GM21737 (cell line): ENCODE data around the gene HYAL3.
"Not testable (repeated sequence)": the region's sequence is repeated elsewhere in the genome, so short reads cannot be mapped to it uniquely, and the experiment has no call there.

Source experiments
- ATAC-seq: cut with Tn5 transposase; IDR thresholded peaks from one replicate; pipeline ENCODE4 v1.9.1; 2021; ENCODE audit warnings: mild to moderate bottlenecking, moderate library complexity; ENCODE audit not compliant: unreplicated experiment

Gene HYAL3

DNA sequence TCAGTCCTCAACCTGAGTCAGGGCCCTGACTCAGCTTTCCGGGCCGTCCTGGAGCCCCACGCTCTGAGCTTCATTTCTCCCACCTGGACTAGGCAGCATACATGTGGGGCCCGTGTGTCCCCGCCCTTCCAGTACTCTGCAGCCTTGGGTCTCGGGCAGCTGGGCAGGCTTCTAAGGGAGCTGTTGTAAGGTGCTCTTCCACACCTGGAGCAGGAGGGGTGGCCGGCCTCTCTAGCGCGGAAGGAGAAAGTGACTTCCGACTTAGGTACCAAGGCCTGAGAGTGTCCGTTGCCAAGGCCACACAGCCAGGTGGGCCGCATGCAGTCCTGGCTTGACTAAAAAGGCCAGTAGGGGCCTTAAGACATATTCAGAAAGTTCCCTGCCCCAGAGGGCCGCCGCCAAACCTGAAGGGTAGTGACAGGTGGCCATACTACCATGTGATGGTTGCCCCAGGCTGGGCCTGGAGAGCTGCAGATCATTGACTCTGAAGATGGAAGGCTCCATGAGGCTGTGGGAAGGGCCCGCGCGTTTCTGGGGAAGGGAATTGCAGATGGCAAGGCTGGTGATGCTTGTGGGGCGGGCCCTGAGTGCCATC lies 39.7 kb downstream of the HYAL3 start:
- ATAC-seq = no peak

DNA sequence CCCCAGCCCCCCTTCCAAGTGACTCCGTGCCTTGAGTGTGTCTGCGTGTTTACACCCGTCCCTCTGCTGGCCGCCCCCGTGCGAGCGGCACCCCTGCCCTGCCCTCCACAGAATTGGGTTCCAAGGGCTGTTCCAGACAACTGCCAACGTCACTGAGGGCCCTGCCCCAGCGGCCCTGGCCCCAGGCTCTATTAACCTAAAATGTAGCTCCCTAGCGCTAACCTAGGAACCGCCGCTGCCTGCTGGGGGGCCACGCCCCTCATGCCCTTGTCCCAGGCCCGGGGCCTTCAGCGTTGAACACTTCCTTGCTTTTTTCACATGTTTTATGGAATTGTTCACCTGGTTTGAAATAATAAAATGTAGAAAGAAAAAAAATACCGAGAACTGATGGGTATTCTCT lies 40.2 kb downstream of the HYAL3 start:
- no peak for ATAC-seq

DNA sequence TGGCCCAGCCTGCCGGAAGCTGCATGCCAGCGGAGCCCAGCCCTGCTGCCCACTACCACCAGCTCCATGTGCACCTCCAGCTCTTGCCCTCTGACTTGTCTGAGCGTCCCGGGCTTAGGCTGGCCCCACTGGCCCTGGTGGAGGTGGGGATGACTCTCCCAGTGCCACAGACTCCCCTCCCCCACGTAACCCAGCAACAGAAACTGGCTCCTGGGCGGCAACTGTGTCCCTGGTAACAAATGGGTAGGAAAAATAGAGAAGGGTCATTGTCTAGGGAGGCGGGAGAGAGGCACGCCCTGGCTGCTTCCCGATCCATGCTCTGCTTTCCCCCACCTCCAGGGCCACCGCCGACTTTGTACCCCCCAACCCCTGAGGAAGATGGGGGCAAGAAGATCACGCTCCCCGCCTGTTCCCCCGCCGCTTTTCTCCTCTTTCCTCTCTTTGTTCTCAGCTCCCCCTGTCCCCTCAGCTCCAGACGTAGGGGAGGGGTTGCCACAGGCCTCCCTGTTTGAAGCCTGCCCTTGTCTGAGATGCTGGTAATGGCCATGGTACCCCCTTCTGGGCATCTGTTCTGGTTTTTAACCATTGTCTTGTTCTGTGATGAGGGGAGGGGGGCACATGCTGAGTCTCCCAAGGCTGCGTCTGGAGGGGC lies 41.0 kb downstream of the HYAL3 start:
- ATAC-seq = no peak

DNA sequence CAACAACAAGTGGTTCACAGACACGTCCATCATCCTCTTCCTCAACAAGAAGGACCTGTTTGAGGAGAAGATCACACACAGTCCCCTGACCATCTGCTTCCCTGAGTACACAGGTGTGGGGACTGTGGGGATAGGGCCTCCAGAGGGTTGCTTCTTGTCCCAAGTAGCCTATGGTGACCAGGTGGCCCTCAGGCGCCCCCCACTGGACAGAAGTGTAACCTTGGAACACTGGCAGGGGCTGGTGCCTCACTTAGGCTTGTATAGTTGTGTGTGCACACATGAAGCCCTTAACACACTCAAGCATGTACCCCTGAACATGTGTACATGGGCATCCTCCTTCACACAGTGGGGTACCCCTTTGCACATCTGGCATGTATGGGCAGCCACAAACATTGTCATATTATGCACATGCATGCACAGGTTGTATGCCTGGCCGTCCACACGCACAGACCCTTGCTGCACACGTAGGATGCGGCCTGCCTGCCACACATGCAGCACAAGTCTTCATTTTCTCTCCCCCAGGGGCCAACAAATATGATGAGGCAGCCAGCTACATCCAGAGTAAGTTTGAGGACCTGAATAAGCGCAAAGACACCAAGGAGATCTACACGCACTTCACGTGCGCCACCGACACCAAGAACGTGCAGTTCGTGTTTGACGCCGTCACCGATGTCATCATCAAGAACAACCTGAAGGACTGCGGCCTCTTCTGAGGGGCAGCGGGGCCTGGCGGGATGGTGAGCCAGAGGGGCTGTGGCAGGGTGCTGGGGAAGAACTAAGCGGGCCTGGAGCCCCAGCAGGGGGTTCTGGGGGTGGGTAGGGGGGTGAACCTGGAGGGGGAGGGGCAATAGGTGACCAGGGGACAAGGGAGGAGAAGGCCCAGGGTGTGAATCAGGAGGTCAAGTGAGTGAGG lies 42.0 kb downstream of the HYAL3 start:
- ATAC-seq = no peak

DNA sequence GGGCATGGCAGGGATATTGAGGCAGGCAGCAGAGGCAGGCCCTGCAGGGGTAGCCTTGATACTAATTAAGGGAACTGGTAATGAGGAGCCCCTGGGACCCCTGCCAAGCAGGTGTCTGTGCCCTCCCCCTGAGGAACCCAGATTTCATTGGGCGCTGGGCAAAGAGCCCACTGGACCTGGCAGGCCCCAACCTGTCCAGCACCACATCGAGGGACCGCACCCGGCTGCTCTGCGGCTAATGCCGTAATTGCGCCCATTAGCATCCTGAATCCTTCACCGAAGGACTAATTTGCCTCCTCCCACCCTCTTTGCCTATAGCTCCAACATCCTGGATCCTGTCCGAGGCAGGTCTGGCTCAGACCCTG lies 44.0 kb downstream of the HYAL3 start:
- ATAC-seq = no peak

DNA sequence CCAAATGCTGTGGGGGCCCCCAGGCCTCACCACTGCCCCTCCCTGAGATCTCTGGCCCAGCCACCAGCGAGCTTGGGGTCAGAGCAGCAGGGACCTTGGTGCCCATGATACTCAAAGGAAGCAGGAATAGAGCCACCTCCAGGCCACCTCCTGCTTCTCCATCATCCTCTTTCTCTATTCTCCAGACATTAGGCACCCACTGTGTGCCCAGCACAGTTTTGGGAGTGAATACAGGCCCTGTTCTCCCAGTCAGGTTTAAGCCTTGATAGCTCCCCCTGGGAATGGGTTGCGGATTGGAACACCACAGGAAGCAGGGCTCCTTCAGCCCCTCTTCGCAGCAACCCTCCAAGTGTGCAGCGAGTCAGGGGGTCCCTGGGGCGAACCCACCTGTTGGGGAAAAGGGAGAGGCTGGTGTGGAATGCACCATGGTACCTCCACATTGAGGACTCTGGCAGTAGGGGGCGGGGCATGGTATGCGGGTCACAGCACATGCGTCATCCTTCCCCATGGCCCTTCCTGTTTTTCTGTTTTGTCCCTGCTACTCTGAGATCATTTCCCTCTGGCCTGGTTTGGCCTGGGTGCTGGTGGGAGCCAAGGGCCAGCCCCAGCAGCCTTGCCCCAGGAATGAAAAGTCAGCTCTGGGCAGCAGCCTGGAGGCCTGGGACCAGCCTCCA lies 44.5 kb downstream of the HYAL3 start:
- ATAC-seq = no peak

DNA sequence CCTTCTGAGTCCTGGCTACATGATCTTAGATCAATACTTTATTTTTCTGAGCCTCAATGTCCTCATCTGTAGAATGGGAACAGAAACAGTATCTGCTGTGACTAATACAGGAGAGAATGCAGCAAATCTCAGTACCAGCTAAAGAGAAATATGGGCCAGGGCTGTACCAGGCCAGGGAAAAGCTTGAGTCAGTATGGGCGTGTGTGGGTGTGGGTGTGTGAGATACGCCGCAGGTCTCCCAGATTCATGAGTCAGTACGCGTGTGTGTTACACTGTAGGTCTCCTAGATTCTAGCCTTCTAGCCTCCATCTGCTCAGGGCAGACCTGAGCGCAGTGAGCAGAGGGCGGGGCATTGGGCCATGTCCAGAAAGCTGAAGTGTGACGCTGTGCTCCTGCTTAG lies 48.0 kb downstream of the HYAL3 start:
- ATAC-seq = no peak

DNA sequence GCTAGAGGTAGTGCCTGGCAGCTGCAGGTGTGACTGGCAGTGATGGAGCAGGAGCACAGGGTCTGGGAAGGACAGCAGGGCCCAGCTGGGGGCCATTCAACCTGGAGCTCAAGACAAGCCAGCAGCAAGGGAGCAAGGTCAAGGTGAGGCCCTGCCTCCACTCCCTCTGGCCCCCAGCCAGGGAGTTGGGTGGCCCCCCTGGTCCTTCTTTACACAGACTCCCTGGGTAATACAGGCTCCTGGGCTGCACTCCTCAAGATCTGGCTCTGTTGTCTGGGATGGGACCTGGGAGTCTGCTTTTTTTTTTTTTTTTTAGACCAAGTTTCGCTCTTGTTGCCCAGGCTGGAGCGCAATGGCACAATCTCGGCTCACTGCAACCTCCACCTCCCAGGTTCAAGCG lies 48.7 kb downstream of the HYAL3 start:
- no peak for ATAC-seq

DNA sequence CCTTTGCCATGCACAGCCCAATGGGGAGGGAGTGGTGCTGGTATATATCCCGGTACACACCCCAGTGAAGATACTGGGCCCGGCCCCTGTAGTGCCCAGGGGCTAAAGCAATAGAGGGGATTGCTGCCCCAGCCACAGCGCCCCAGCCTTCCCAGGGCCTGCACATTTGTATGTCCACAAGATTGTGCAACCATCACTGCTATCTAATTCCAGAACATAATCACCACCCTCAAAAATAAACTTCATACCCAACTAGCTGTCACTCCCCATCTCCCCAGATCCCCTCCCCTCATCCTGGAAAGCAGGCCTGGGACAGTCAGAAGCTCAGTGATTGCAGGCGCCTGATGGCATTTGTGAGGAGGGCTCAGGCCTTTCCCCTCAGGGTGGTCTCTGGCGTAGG lies 49.7 kb downstream of the HYAL3 start:
- ATAC-seq = no peak

DNA sequence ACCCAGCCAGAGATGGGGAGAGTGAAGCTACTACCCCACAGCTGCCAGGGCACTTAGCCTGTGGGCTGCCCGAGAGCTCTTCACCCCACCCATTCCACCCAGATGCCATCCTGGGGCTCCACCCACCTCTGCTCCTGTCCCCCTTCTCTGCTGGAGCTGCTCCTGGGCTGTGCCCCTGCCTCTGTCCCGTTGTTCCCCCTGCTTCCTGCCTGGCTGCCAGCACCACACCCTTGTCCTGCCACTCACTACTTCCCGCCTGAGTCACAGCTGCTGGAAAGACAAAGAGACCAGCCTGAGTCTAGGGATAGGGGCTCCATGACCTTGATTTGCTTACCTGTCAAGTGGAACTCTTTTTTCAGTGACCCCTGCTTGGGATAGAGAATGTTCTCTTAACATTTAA lies 50.8 kb downstream of the HYAL3 start:
- no peak for ATAC-seq

DNA sequence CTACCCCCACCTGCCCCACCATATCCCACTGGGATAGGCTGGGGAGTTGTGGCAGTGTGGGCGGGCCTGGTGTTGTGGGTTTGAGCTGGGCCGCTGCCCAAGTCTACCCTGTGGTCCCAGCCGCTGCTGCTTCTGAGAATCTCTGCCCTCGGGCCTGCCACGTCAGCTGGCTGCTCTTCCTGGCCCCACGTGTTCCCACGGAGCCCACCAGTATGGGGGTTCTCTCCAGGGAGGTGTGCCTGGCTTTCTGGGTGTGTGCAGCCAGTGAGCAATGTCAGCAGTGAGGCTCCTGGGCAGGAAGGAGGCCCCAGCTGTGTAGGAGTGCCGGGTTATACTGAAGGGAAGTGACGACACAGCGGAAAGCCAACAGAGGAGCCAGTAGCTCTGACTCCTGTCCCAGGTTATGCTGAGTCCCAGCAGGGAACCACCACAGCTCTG lies 52.7 kb downstream of the HYAL3 start:
- no peak for ATAC-seq

DNA sequence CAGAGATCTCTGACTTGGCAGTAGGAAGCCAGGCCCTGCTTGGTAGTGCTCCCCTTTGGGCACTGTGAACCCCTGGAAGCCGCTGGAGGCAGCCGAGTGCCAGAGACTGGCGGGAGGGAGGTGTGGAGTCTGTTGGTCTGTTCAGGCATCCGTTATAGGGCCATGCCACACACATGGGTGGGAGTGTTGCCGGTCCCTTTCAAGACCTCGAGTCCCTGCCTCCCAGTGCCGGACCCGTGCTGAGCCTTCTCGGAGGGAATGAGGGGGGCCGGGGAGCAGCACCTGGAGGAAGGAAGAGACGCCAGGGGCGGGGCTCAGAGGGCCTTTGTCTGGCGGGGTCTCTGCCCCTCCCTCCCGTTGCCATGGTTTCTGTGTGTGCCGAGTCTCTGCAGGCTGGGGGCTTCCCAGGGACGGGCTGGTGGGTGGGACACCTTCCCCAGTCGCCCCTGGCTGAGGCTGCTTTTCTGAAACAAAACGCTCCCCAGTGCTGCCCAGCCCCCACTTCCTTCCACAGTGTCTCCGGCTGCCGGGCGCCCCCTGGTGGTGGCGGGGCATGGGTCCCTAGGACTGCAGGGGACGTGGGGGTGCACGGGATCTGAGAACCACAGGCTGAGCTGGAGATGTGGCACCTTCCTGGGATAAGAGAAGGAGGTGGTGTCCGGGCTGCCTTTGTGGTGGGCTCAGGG lies 53.2 kb downstream of the HYAL3 start:
- ATAC-seq = no peak

DNA sequence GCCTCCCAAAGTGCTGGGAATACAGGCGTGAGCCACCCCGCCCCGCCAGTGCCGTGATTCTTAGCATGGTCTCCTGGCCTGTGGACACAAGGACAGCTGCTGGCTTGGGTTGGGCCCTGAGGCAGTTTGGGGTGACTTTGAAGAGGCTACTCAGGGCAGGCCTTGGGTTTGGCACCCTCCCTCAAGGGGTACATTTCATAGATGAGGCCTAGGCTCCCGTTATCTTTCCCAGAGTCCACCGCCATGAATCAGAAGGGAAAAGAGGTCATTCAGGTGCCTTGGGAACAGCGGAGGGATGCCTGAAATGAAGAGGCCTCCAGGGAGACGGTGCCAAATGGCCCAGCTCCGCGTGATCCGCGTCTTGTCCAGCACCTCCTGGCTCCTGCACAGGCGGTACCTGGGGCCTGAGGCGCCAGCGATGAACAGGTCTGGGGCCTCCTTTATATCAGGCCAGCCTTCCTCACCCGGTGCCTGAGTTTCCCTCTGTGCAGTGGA lies 53.9 kb downstream of the HYAL3 start:
- ATAC-seq = no peak

DNA sequence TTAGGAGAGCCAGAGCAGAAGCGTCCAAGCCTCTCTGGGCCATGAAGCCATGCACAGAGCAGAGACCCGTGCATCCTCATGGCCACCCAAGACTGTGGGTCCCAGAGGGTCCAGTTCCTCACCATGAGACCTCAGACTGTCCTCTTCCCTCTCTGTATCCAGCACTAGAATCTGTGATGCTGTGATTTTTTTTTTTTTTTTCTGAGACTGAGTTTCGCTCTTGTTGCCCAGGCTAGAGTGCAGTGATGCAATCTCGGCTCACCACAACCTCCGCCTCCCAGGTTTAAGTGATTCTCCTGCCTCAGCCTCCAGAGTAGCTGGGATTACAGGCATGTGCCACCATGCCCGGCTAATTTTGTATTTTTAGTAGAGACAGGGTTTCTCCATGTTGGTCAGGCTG lies 54.4 kb downstream of the HYAL3 start:
- ATAC-seq = not testable (repeated sequence)

DNA sequence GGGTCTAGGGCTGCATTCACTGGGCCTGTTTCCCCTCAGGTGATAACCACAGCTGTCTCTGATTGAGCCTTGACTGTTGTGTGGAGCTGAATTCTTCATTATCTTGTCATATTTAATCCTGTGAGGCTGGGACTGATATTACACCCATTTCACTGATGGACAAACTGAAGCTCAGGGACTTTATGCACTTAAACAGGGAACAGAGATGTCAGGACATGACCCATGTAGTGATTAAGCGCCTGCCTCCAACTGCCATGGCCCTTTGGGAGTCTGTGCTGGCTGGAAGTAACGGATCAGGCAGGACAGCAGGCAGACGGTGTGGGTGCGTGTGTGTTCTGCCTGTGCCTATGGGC lies 55.7 kb downstream of the HYAL3 start:
- no peak for ATAC-seq

DNA sequence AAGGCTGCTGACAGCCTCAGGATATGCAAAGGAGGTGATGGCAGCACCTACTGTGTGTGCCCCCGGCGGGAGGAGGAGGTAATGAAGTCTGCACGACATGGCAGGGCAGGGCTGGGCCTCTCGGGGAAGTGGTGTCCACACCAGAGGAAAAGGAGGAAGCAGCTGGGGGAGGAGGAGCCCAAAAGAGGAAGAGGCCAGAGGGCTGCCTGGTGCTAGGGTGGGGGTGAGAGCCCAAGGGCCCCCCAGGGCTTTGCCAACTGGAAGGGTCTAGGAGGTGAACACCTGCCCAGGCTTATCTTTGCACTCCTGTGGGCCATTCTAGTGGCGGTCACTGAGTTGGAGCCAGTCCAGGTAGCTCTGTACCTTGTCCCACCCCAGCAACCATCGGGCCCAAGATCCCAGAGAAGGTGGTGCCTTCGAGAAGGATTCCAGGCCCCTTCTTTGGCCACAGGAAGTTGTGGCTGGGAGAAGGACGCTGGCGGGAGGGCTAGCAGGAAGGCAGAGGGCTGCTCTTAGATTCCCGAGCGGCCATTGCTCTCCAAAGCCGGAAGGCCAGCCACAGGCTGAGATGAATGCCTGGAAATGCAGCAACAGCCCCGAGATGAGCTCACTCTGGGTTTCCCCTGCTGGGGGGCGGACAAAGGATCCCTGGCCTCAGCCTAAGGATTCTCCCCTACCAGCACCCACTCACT lies 56.2 kb downstream of the HYAL3 start:
- no peak for ATAC-seq
